Measurements from ENCODE around the gene FGF19. TPM values are rescaled to one million over a fixed set of nuclear protein-coding genes. Genes with fewer than 3 reads are reported as not detected.

FGF19 gene, protein sequence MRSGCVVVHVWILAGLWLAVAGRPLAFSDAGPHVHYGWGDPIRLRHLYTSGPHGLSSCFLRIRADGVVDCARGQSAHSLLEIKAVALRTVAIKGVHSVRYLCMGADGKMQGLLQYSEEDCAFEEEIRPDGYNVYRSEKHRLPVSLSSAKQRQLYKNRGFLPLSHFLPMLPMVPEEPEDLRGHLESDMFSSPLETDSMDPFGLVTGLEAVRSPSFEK
- polyA plus RNA-seq (ENCODE audit: insufficient read length in 10 of 10): 1 to 10 TPM in 7 of 10 donors, under 1 TPM in 3; 0.43 to 1.8 (median 1.1) TPM
- long read RNA-seq, donor 1: 0 reads
- long read RNA-seq, donor 2: 0 reads
- long read RNA-seq, donor 3: 0 reads
- long read RNA-seq, donor 4: 0 reads
- long read RNA-seq, donor 5: 0 reads
- long read RNA-seq, donor 6, partial matches to known transcripts: 0 of 2 reads
- long read RNA-seq, donor 6, other reads (novel, unspliced or antisense): 0 of 2 reads
- long read RNA-seq, donor 7: 0 reads
- long read RNA-seq, donor 8, partial matches to known transcripts: 0 of 1 reads
- long read RNA-seq, donor 8, other reads (novel, unspliced or antisense): 0 of 1 reads
- long read RNA-seq, donor 9: 0 reads

DNA sequence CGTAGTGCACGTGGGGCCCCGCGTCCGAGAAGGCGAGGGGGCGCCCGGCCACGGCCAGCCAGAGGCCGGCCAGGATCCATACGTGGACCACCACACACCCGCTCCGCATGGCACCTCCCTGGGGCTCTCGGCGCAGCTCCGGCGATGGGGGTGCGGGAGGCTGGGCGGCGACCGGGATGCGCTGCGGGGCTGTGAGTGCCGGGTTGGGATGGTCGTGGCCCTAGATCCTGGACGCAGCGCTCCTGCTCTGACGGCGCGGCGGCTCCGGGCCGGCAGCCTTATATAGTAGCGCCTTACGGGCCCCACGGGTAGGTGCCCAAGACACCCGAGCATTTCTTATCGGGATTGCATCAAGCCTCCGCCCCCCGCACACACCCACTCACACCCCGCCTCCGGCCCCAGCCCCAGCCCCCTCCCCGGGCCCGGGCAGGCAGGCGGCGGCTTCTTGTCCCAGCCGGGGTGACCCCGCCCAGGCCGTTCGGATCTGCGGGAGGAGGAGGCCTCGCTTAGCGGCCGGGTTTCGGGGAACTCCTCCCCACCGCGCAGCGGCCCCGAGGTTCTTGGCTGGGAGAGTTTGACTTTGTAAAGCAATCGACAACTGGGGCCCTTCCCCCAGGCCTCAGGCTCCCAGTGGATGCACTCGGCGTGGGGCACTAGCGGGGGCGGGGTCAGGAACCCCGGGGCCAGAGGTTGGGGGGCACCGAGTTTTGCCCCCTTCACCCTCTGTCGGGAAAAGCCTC, at the start of gene FGF19:
Gene FGF19, minus strand, starts transcription at position 255 of the 740 bp plus-strand sequence. Its CDS starts 146 bp downstream, at position 109.
- DNase-seq: peak in 1 of 3 donors; percentile 45

DNA sequence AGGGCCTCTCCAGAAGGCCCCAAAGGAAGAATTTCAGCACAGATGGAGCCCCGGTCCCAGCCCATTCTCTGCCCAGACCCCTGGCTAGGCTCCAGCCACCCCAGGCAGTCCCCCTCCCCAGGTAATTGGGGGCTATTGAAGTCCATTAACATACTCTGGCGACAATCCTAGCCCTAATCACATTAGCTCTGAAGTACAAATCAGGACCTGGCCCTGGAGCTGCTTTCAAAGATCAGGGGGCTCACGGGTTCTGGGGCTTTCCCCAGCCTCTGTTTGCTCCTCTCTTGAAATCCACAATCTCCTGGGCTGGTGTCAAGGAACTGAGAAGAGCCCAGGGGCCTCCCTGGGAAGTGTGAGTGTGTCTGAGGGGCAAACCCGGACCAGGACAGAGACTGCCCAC, 49.1 kb upstream of the FGF19 start:
- DNase-seq: no peak

DNA sequence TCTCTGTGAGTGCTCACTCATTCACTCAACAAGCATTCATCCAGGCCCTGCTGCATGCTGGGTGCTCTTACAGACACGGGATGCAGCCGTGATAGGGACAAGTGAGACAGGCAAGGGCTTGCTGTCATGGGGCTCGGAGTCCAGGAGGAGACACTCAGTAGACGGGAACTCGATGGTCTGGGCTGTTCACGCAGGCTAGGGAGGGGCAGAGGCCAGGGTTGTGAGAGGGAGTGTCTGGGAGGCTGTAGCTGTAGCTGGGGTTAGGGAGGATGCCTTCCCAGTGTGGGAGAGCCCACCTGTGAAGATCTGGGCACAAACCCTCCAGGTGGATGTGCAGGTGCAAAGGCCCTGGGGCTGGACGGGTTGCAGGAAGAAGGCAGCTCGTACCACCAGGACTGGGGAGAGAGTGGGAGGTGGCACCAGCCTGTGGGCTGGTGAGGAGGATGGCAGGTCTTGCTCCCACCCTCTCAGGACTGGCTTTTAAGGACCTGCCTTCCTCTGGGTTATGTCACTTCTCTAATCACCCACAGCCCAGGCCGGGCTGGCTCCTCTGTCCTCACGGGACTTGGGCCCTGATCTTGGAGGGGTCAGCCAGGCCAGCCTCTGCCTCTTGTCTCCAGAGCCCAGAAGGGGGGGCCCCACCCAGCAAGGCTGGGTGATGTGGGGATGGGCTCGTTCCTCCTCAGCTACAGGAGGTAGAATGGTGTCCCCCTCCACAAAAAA, 47.2 kb upstream of the FGF19 start:
- DNase-seq: no peak

DNA sequence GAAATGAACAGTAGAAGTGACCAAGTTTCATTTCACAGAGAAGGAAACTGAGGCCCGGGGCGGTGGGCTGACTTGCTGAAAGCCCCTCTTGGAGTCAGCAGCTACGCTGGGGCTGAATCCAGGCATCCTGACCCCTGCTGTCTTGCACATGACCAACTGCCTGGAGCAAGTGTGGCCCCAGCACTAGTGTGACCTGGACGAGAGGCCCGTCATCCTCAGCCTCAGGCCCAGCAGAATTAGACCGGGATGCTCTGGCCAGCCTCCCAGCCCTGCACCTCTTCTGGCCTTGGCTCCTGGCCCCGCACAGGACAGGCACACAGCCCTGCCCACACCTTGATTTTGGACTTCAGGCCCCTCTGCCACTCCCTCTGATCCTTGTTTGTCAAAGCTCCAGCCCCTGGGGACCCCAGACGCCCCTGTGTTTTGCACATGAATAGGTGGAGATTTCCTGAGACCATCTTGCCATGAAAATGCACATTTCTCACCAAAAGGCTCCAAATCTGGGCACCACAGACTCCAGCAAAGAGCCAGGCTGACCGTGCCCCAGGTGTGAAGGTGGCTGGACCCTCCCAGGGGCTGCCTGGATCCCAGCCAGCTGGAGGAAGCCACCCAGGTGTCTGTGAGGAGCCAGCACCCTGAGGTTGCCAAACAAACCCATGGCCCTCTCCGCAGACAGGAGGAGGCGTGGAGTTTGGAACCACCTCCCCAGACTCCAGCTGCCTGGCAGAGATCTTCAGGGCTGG, 46.5 kb upstream of the FGF19 start:
- no peak for DNase-seq

DNA sequence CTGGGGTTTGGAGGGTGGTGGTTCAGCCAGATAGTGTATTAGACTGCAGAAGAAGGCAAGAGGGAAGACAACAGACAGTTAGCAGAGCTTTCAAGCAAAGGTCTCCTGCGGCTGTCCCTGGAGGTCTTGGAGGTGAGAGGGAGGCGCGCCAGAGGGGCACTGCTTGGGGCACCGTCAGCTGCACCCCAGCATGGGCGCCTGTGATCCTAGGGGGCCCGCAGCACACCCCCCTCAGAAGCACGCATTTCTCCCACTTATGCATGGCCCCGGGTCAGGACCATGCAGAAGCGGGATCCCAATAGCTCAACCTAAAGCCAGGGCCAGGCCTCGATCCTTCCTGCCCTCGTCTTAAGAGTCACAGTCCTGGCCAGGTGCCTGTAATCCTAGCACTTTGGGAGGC, 44.8 kb upstream of the FGF19 start:
- DNase-seq: no peak

DNA sequence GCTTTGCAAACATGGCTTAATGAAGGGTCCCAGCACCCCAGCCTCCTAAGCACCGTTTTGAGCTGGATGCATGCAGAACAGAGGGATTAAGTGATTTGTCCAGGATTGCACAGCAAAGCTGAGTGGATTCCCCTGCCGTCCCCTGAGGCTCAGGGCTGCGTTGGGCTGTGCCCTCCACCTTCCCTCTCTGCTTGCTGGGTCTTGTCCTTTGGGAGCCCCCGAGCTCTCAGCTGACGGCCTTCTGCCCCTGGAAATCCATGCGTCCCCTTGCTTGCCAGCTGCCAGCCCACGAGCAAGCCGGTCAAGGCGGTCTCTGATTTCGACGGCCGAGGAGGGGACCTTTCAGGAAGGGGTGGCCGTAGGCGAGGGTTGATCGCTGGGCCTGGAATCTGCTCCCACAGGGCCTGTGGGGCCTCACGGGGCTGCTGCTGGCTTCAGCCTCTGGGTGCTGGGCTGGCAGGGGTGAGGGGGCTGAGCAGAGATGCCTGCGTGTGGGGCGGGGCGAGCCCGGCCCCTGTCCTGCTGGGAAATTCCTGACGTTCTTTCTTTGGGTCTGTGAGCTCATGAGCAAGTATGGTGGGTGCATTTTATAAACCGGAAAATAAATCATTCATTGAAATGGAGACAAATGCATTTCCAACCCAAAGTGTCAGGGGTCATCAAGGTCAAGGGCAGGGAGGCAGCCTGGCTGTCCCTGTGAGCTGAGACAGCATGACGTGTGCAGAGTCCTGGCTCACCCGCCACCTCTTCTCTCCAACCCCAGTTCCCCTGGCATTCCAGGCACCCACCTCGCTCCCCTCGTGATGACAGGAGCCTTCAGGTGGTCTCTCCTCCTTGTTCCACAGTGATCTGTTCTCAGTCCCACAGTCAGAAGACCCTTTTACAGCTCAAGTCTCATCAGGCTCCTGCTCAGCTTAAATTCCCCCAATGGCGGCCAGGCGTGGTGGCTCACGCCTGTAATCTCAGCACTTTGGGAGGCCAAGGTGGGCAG, 43.2 kb upstream of the FGF19 start:
- no peak for DNase-seq

DNA sequence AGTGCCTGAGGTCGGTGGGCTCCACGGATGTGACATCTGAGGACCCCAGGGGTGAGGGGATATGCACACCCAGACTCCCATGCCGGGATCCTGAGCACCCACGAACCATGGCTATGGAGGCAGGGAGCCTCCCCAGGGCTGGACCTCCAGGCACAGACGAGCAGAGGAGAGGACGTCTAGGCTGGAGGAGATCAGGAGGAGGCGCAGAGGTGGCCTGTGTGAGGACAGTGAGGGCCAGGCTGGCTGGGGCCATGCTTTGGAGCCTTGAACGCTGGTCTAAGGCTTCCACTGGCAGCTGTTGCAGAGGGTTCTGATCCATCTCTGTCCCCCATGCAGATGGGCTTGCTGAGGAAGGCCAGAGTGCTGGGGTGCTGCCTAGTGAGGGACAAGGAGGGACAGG, 42.3 kb upstream of the FGF19 start:
- no peak for DNase-seq

DNA sequence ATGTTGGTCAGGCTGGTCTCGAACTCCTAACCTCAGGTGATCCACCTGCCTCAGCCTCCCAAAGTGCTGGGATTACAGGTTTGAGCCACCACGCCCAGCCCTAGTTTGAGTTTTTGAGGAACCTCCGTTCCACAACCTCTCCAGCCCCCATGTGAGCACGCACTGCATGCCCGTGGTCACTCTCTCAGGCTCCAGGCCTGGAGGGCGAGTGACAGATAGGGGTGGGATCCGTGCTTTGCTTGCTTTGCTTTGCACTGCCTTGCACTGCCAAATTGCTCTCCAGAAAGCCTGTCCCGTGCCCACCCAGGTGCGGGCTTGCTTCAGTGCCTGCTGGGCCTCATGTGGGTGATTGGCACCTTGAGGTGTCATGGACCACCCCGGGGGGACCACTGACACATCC, 41.4 kb upstream of the FGF19 start:
- no peak for DNase-seq

DNA sequence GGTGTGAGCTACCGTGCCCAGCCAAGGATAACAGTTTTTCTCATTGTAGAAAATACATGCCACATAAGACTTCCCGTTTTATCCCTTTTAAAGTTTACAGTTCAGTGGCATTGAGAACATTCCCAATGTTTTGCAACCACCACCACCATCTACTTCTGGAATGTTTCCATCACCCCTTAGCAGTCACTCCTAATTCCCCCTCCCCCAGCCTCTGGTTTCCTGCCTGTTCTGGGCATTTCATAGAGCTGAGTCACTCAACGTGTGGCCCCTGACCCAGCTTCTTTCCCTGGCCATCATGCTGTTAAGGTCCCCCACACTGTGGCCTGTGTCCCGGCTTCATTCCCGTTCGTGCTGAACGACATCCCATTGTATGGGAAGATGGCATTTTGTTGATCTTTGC, 40.6 kb upstream of the FGF19 start:
- DNase-seq: peak in 1 of 3 donors; percentile 57

DNA sequence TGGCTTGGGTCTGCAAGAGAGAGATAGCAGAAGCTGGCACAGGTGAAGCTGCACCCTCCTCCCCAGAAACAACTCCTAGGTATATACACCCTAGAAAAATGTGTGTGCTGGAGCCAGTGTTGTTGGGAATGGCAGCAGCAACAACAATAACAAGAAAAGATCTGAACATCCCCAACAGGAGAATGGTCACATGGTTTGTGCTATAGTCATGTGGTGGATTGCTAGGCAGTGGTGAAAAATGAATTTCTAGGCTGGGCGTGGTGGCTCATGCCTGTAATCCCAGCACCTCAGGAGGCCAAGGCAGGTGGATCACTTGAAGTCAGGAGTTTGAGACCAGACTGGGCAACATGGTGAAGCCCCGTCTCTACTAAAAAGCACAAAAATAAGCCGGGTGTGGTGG, 31.0 kb upstream of the FGF19 start:
- no peak for DNase-seq

DNA sequence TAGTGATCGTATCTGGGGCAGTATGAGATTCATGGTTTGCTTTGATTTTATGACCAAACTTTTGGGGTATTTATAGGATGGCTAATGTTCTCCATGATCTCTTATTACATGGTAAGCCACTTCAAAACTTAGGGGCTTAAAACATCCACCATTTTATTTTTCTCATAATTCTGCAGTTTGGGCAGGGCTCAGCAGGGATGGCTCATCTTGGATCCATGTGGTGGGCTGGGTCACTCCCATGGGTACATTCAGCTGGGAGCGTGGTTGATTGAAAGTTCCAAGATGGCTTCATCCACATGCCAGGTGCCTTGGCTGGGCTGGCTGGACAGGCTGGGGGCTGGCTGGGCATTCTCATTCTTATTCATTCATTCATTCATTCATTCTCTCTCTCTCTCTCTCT, 30.5 kb upstream of the FGF19 start:
- no peak for DNase-seq

DNA sequence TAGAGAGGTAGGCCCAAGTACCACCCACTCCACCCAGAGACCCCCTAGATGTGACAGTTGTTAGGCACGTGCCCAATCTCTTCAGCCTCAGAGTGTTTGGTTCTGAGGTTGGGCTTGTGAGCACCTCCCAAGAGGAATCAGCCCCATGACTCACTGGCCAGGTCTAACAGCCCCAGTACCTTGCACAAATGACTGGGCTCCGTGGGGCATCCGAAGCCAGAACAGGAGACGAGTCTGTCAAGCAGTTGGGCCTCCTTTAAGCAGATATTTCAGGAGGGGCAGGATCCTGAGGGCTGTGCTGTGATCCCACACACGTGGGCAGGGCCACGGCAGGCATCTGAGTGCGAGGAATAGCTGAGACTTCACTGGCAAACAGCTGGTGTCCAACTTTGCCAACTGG, 29.1 kb upstream of the FGF19 start:
- DNase-seq: no peak

DNA sequence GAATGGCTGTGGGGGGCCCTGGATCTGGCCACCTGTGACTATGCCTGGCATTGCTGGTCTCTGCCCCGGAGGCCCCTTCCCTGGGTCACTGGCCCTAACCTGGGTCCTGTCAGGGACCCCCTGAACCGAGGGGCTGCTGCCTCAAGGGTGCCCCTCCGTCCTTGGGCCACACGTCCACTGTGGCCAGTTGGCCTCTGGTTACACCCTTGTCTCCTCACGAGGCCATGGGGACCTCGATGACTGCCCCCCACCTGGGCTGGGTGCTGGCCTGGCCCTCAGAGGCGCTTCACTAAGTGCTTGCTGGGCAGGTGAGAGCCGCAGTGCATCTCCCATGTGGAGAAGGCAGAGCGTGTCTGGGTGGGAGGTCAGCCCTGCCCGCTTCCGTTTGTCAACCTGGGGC, 27.3 kb upstream of the FGF19 start:
- no peak for DNase-seq

DNA sequence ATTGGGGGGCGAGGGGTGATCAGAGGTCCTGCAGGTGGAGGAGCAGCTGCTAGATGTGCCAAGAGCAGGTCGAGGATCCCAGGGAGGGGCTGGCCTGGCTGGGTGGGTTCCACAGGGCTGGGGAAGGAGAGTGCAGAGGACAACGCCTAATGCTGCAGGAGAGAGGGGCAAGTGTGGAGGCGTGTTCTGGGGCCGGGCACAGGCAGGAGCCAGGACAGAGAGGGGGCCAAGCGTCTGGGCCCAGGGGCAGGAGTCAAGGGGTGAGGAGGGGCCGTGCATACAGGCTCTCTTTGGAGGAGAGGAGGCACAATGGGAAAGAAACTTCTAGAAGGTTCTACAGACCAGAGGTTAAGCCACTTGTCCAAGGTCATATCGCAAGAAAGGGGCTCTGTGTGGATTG, 26.7 kb upstream of the FGF19 start:
- DNase-seq: no peak

DNA sequence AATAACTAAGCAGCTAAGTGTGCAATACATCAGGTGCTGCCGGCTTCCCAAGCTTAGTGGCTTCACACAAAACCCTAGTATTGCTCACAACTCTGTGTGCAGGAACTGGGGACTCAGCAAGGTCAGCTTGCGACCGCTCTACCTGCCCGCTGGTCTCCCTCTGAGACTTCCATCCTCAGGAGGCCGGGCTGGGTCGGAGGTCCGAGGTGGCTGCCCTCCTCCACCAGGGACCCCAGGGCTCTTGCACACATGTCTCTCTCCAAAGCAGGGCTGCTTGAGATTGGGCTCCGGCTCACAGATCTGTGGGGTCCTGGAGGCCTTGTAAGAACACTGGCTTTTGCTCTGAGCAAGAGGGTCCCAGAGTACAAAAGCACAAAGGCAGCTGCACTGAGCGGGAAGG, 25.4 kb upstream of the FGF19 start:
- DNase-seq: no peak

DNA sequence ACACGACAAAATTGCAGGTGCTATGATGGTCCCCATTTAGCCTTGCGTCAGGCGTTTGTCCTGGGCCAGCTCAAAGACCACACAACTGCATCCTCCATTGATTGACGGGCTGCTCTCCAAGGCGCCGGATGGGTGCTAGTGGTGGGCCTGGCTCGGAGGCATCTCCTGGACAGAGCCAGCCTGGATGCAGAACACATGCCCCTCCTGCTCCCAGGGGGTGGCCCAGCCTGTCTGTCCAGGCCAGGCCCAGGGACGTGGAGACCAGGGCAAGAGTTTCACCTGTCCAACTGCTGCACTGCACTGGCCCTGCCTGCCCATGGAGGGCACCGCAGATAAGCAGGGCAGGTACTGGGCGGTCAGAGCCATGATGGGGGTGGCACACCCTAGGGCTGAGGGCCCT, 23.4 kb upstream of the FGF19 start:
- no peak for DNase-seq

DNA sequence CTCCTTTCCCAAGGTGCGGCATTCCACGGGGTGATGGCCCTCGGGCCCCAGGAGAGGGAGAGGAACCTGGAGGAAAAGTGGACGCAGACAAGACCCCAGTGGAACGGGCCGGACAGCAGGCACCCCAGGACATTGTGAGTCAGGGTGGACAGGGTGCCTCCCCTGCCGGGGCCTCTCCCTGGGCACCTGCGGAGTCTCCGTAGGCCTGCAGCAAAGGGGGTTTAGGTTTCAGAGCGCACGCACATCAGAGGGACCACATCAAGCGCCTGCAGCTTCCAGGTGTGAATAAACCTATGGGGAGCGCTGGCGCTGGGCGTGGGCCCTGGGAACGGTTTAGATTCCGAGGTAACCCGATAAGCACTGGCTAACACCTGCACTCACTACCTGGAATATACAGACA, 22.7 kb upstream of the FGF19 start:
- no peak for DNase-seq

DNA sequence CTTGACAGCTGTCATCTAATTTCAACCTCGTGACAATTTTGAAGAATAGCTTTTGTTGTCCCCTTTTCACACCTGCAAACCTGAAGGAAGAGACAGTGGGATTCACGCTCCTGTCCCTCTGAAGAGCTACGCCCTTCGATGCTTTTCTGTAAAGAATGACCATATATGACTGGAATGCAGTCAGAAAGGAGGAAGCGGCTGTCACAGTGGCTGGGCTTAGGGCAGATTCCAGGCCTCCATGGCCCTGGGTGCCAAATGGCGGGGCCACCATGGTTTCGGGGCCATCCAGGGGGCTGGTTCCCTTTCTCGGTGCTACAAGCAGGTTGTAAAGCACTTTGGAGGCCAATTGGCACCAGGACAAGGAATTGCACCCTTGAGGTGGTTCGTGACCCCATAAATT, 22.2 kb upstream of the FGF19 start:
- DNase-seq: no peak

DNA sequence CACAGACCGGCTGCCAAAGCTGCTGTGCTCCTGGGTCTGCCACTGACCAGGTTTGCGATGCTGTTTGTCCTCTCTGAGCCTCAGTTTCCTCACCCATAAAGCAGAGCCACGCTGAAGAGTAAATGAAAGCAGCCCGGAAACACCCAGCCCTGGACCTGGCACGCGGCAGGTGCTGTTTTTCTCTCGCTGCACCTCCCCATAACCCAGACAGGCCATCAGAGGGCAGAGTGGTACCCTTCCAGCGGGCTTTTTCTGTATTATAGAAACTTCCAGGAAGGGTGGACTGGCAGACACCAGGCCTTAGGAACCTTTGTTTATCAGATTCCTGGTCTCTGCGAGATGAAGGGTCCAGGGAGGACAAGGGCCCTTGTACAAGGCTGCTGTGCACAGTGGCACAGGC, 17.9 kb upstream of the FGF19 start:
- no peak for DNase-seq

DNA sequence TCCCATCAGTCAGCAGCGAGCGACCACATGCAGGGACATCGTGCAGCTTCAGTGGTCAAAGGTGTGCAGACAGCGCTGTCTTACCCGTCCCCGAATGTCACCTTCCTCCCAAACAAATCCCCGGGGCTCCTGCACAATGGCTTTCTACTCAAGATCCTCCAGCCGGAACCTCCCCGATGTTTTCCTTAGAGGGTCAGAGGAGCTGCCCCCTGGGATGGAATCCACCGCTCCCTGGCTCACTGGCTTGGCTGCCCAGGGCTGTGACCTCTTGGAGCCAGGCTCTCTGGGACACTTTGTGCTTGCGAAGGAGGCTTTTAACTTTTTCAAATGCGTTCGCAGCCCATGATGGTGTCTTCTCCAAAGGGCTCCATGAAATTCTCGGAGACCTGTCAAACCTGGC, 17.3 kb upstream of the FGF19 start:
- DNase-seq: no peak

All from muscle of back (tissue), 13 donors.